Stimulated activated CD8-positive, alpha-beta memory T cell treated with anti-CD3 and anti-CD28 coated beads, Interleukin-12 subunit alpha, Interleukin-12 subunit beta, amount 100 ng/mL, for 1 hour (primary cell): ENCODE measurements around the gene ANKDD1A.
A peak's percentile ranks its signal among the peaks of the same experiment; 100 is the strongest.

Experiments
- DNase-seq: peaks from one replicate; pipeline ENCODE4 v3.0.0-alpha.2; 2020; ENCODE audit warnings: low read depth

Gene ANKDD1A

DNA sequence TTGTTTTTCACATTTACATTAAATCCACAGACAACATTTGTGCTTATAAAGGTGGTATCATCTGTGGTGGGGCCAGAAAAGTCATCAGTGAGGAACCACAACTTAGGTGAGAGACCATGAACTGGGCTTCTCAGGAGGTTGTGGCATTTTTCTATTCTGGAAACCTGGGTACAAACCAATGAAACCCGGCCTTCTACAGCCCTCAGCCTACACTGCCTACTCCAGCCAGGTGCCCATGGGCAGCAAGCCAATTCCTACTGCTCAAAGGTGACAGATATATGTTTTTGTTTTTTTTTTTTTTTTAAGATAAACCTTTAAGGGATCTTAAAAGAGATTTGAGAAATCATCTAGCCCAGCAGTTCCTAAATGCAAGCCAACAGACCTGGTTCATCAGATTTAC lies 57.7 kb downstream of the ANKDD1A start:
- no peak for DNase-seq

DNA sequence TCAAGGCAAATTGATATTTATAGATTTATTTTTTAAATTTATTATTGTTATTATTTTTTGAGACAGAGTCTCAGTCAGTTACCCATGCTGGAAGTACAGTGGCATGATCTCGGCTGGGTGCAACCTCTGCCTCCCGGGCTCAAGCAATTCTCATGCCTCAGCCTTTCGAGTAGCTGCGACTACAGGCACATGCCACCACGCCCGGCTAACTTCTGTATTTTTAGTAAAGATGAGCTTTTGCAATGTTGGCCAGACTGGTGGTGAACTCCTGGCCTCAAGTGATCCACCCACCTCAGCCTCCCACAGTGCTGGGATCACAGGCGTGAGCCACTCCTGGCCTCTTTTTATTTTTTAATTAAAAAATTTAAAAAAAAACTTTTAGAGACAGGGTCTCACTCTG lies 59.0 kb downstream of the ANKDD1A start:
- no peak for DNase-seq

DNA sequence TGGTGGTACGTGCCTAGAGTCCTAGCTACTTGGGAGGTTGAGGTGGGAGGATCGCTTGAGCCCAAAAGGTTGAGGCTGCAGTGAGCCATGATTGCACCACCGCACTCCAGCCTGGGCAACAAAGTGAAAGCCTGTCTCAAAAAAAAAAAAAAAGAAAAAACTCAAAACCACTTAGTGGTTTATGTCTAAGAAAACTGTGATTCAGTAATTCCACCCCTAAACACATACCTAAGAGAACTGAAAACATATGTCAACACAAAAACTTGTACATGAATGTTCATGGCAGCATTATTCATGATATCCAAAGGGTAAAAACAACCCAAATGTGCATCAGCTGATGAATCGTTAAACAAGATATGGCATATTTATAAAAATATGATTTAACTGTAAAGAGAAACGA lies 63.7 kb downstream of the ANKDD1A start:
- DNase-seq, result no peak

DNA sequence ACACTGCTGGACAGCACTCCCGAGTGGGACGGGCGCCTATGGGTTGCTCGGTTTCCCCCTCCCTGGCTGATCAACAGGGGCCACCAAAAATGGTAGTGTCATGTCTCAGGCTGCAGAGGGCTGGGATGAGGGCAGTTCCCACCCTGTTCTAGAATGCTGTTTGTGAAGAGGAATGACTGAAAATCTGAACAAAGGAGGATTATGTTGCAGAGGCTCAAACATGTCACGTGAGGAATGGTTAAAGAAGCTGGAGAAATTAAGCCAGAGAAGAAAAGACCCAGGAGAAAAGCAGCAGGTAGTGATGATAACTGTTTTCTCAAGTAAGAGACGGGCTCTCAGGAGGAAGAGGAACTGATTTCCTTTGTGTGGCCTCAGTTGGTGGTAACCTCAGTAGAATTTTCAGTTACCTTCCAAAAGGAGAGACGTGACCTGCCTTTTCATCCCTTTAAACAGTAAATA lies 67.6 kb downstream of the ANKDD1A start:
- DNase-seq, result no peak

DNA sequence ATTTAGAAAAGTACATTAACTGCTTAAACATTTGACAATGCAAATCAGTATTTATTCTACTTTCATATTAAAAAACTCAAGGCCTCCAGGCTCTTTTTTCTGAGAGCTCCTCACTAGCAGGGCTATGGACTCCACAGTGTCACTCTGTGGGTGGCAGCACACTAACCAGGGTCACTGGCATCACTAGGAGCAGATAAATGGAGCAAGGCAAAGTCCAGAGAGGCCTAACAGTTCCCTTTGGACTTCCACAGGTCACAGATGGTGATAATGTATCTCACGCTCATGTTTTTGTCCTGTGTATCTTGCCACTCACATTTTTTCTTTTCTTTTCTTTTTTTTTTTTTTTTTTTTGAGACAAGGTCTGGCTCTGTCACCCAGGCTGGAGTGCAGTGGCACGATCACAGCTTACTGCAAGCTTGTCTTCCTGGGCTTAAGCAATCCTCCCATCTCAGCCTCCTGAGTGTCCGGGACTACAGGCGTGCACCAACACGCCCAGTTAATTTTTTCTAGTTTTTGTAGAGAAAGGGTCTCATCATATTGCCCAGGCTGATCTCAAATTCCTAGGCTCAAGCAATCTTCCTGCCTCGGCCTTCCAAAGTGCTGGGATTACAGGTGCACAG lies 70.2 kb downstream of the ANKDD1A start:
- DNase-seq, result no peak

DNA sequence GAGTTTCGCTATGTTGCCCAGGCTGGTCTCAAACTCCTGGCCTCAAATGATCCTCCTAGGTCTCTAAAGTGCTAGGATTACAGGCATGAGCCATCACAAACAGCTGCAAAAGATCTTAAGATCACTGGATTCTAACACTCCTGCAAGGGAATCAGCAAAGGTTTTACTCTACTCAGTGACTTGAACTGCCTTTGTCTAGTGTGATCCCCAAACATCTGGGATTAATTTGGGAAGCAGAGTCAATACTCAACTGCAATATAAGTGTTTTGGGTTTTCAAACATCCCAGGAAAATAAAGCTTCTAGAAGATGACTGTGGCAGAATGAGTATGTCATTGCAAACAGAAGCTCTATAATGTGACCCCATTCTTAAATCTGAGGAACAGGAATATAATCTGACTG lies 70.8 kb downstream of the ANKDD1A start:
- no peak for DNase-seq

DNA sequence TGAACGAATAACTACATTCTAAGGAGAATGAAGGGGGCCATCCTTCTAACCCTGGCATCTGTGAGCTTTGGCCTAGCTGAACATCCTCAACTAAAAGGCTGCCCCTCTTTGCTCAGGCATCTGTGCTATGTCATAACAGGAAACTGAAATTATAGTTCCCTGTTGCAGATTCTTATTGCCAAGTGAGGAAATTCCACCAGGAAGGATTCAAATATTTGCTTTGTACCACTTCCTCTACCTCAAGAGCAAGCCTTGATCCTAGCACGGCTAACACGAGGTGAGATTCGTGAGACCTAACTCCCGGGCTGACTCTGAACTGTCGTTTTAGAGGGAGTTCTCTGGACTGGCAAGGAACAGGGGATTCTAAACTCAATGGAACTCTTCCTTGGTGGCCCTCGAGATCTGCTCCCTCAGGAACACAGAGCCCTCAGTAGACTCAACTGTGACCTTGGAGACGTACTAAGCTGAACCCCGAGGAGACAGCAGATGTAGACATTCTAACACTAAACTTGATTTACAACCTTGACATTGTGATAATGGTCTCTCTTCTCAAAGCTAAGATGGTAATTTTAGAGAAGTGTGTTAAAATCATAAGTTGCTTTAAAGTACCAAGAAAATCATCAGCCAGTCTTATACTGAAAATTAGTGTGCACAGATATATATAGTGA lies 73.8 kb downstream of the ANKDD1A start:
- DNase-seq, result no peak

DNA sequence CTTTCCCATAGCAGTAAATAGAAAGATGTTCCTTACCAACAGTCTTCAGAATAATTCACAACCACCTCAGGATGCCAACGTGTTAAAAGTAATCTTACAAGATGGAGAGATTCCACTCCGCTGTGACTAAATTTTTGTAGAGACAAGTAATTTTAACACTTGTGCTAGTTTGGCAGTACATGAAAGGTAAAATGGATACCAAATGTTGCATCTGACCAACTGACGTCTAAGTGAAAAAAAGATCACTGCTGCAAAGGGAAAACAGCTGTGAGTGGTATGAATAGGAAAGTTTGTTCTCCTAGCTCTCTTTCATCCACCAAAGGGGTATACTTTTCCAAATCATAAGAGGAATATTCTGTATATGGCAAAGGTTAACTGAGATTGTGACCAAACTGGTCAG lies 75.4 kb downstream of the ANKDD1A start:
- no peak for DNase-seq

DNA sequence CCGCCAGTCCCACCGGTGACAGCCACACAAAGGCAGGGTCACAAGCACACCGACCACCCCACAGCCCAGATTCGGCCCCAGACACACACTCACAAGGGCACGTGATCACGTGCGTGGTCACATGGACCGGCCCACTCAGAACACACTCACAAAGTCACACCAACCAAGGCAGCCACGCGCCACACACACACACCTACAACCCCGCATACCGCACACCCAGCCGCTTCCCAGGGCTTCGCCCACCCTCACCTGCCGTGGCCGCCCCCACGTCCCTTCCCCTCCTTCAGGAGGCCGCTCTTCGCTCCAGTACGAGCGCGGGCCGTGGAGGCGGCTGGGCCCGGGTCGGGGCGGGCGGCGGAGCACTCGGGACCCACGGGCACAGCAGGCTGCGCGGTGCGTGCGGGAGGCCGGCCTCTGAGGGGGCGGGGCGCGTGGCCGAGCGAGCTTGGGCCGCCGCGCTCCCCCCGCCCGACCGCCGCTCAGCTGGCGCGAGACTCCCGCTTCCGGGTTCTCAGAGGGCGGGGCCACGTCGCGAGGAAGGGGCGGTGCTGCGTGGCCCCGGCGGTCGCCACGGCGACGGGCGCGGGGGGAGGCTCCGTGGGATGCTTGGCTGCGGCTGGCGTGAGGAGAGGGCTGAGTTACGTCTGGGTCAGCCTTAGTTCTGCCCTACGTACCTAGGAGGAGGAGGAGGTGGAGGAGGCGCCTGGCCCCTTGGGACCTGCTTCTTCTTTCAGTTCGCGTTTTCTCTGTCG lies 77.9 kb downstream of the ANKDD1A start, which contains the start of gene SPG21:
Gene SPG21 (minus strand): TSS at position 499 of the 752 bp plus-strand sequence. CDS start 6,345 bp downstream, outside the sequence.
- peak; percentile 81 for DNase-seq

DNA sequence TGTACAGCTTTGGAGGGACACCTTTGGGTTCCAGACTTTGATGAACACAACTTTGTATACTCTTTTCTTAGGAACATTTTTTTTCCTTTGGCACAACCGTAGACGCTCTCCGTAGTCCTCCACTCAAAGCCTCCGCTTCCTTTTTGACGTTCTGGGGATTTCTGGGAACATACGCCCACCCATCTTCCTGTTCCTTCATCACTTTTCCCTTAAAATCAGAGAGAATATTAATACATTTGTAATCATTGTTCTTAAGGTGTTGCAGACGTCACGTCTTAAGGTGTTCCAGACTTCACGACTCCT lies 78.4 kb downstream of the ANKDD1A start:
- DNase-seq, result no peak

DNA sequence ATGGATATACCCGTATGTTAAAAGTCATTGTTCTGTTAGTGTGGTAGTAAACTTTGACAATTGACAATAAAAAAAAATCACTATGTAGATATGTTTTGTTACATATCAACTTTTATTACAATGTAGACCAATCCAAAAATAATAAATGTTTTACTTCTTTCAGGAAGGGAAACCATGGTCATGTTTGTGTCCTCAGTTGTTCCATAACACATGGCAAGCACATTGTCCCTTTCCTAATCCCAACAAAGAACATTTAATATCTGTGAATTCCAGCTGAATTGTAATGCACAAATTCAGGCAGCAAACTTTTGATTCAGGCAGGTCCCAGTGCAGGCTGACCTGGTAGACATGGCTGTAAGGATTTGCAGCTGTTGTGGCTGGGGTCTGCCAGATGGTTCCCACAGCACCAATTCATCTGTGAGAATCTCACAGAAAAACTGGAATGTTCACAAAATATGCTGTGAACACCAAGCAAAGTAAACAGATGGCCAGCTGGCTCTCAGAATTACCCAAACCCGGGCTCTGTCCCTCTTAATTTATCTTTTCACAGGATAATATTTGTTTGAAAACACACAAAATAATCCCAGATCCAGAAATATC lies 79.9 kb downstream of the ANKDD1A start:
- DNase-seq, result no peak

DNA sequence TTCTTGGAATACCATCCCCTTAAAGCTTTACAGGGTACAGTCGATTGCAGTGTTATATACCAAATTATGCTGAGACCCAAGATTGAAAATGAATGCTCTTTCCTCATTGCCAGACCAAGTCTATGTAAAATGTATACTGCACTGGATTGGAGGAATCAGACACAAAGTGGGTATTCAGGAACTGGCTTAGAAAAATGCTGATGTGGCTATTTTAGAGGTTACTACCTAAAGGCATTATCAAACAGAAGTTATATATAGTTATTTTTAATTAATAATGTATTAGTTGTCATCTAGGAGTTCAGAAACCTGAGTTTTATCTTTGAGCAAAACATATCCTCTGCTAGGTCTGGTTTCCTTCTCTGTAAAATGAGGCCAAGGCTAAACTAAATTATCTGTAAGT lies 81.6 kb downstream of the ANKDD1A start:
- no peak for DNase-seq

DNA sequence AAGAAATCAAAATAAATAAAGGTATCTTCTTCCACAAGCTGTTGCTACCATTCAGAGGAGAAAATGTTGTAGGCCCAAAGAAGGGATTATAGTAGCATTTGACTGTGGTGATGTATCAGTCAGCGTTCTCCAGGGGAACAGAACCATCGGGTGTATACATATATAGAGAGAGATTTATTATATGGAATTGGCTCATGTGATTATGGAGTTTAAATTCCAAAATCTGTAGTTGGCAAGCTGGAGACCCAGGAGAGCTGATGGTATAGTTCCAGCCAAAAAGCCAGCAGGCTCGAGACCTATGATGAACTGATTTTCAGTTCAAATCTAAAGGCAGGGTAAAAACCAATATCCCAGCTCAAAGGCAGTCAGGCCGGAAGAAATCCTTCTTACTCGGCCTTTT lies 85.4 kb downstream of the ANKDD1A start:
- no peak for DNase-seq

DNA sequence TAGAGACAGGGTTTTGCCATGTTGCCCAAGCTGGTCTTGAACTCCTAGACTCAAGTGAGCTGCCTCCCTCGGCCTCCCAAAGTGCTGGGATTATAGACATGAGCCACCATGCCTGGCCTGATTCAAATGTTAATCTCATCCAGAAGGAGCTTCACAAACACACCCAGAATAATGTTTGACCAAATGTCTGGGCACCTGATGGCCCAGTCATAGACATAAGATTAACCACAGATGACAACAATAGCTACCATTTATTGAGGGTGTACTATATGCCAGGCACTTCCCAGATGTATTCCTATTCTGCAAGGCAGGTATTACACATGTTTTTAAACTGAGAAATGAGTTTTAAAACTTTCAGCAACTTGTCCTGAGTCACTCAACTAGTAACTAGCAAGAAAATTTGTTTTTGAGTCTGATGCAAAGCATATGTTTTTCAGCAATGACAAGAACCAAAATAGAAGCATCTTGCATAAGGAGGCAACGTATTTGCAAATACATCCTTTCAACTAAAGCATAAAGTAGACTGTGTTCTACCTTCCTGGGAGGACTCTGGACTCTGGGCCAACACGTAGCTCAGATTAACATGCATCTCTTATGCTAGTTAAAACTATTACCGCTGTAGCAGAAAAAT lies 86.2 kb downstream of the ANKDD1A start:
- no peak for DNase-seq

DNA sequence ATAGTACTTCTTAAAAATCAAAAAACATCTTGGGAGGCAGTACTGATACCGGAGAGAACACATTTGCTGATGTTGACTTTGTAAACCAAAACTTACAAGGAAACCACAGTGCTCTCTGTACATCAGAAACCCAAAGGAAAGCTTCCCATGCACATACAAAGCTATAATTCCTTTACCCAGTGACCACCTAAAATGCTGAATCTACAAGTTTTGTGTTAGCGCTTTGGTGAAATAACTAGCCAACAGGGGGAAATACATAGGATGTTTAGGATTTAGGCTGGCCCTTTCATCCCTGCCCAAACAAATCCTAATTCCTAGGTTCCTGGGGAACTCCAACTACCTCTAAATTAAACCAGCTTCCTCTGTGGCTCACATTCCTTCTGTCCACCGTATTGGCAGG lies 93.3 kb downstream of the ANKDD1A start:
- no peak for DNase-seq

DNA sequence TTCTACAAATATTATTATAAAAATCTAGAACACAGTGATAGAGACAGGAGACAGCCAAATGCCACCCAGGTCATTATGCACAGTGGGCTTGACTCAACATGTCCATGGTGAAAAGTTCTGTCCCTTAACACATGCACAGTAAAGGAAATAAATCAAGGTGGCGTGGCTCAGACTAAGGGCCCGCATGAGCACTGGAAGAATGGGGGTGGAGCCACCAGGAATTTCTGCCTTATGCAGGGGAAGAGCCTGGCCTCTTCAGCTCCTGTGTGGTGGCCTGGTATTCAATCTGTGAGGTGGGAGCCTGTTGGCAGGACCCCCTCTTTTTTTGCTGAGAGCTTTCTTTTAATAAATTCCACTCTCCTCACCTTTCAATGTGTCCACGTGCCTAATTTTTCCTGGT lies 95.2 kb downstream of the ANKDD1A start:
- no peak for DNase-seq
